Stomach smooth muscle (tissue), 2 donors: ENCODE measurements around the gene TP53AIP1.

ENCODE experiments used
- H3K27ac ChIP-seq: one replicate; pipeline ENCODE4 v1.7.0; 2013; ENCODE audit warnings: mild to moderate bottlenecking, low read length, inconsistent platforms
- H3K27me3 ChIP-seq, 2 donors: one replicate each; pipeline ENCODE4 v1.7.0; 2013; ENCODE audit warnings: low read length in 2 of 2; ENCODE audit not compliant: insufficient read depth in 2 of 2, control insufficient read depth in 1 of 2
- H3K36me3 ChIP-seq, 2 donors: one replicate each; pipeline ENCODE4 v1.7.0; 2013; ENCODE audit warnings: low read length in 2 of 2; ENCODE audit not compliant: control insufficient read depth in 2 of 2, insufficient read depth in 2 of 2
- H3K4me1 ChIP-seq: one replicate; pipeline ENCODE4 v1.7.0; 2013; ENCODE audit warnings: low read length; ENCODE audit not compliant: control insufficient read depth, insufficient read depth
- H3K4me3 ChIP-seq, 2 donors: one replicate each; pipeline ENCODE4 v1.7.0; 2013; ENCODE audit warnings: low read length in 2 of 2
- H3K9ac ChIP-seq, 2 donors: one replicate each; pipeline ENCODE4 v1.7.0; 2013; ENCODE audit warnings: low read length in 2 of 2, mild to moderate bottlenecking in 1 of 2
- H3K9me3 ChIP-seq, 2 donors: one replicate each; pipeline ENCODE4 v1.7.0; 2013; ENCODE audit warnings: low read length in 2 of 2; ENCODE audit not compliant: control insufficient read depth in 2 of 2
- donor health status: healthy.
- donor health status: Pancreatic carcinoma.

Gene TP53AIP1

GRCh38 chr11:128890216-128890542 lies 52.5 kb downstream of the TP53AIP1 start:
- H3K9ac ChIP-seq, result no peak overlapping the region
- peak overlapping the region in 1 of 2 donors; percentile 73 for H3K4me3 ChIP-seq
- no peaks in the 10 kb centered on the region for H3K36me3 ChIP-seq
- H3K27ac ChIP-seq, result no peak overlapping the region
- H3K9me3 ChIP-seq, result no peaks in the 10 kb centered on the region
- peaks cover 17 to 29% of the 10 kb centered on the region in 2 donors for H3K27me3 ChIP-seq
- peaks cover 8% of the 10 kb centered on the region for H3K4me1 ChIP-seq

- no peak overlapping the region for H3K27ac ChIP-seq
- H3K9ac ChIP-seq, result no peak overlapping the region
- H3K27me3 ChIP-seq, result peaks cover 17 to 33% of the 10 kb centered on the region in 2 donors
- H3K9me3 ChIP-seq, result no peaks in the 10 kb centered on the region
- H3K4me3 ChIP-seq, result no peak overlapping the region
- no peaks in the 10 kb centered on the region for H3K36me3 ChIP-seq
- peaks cover 8% of the 10 kb centered on the region for H3K4me1 ChIP-seq
These were observed 52.9 kb downstream of the TP53AIP1 start for GRCh38 chr11:128889657-128890213.

GRCh38 chr11:128888034-128888985 lies 54.4 kb downstream of the TP53AIP1 start:
- peaks cover 8% of the 10 kb centered on the region for H3K4me1 ChIP-seq
- H3K27ac ChIP-seq, result no peak overlapping the region
- H3K36me3 ChIP-seq, result no peaks in the 10 kb centered on the region
- no peak overlapping the region for H3K9ac ChIP-seq
- H3K27me3 ChIP-seq, result peaks cover 19 to 40% of the 10 kb centered on the region in 2 donors
- H3K9me3 ChIP-seq, result no peaks in the 10 kb centered on the region
- no peak overlapping the region for H3K4me3 ChIP-seq

GRCh38 chr11:128886406-128887124 lies 56.1 kb downstream of the TP53AIP1 start:
- Histone ChIP-seq H3K36me3 (no peaks in the 10 kb centered on the region), H3K4me3 (no peak overlapping the region), H3K27ac (no peak overlapping the region), H3K9ac (no peak overlapping the region), H3K4me1 (peaks cover 8% of the 10 kb centered on the region), H3K9me3 (no peaks in the 10 kb centered on the region), H3K27me3 (peaks cover 19 to 36% of the 10 kb centered on the region in 2 donors)
